ENCODE results near the gene ASTN2. TPM values are rescaled to one million over a fixed set of nuclear protein-coding genes. Genes with fewer than 3 reads are reported as not detected.

Gene ASTN2
- total and polyA plus RNA-seq, 9 of the 15 experiments (the other 6 are each of a cell fraction or from before 2014, with no cell fraction given): 0.56 to 3.5 (median 1.9) TPM

GRCh38 chr9:116488373-116488772 is 926.5 kb downstream of the ASTN2 start:
- Histone ChIP-seq H2AFZ (ENCODE audit: low read depth, low read length) (no peak overlapping the region), H3K27me3 (ENCODE audit: control insufficient read depth in 2 of 2, insufficient read depth in 2 of 2, low read length in 2 of 2) (no peaks in the 10 kb centered on the region), H3K27ac (ENCODE audit: extremely low read depth, low read depth, low read length) (no peak overlapping the region), H3K9ac (ENCODE audit: insufficient read depth in 1 of 2, low read depth in 2 of 2, low read length in 2 of 2) (no peak overlapping the region), H3K4me3 (no peak overlapping the region), H3K79me2 (ENCODE audit: control insufficient read depth, insufficient read depth, low read length) (no peaks in the 10 kb centered on the region), H3K9me1 (ENCODE audit: control insufficient read depth, insufficient read depth, low read length) (no peaks in the 10 kb centered on the region), H3K9me3 (replicated peaks; ENCODE audit: control insufficient read depth, insufficient read depth, low read depth, low read length) (no peaks in the 10 kb centered on the region), H4K20me1 (replicated peaks; ENCODE audit: control insufficient read depth, insufficient read depth, low read length) (no peaks in the 10 kb centered on the region), H3K4me2 (ENCODE audit: insufficient read depth, low read length) (no peak overlapping the region), H3K36me3 (ENCODE audit: control insufficient read depth, insufficient read depth, low read length) (no peaks in the 10 kb centered on the region), H3K4me1 (replicated peaks in 1 of 2; ENCODE audit: control insufficient read depth in 2 of 2, insufficient read depth in 2 of 2, low read length in 2 of 2) (peaks cover 10 to 16% of the 10 kb centered on the region in 2 experiments; a peak in 4 of 5 replicates)
- no TSS peak for BruUV-seq (replicated peaks)
- CTCF ChIA-PET (ENCODE audit: low intra/inter-chr PET ratio): no interaction called here
- TF ChIP-seq CEBPG (CRISPR knock-in tag; IDR thresholded peaks at IDR 0.05) (no peak), CEBPG (tag; conservative IDR thresholded peaks at IDR 0.05 in 1 of 2, IDR thresholded peaks at IDR 0.05 in 1 of 2) (peak; percentile 24 to 53; a peak in 2 of 4 replicates), ARID1B (IDR thresholded peaks at IDR 0.05) (no peak), BRF2 (IDR thresholded peaks at IDR 0.05; ENCODE audit: borderline replicate concordance, insufficient read depth, insufficient read length) (no peak), ATF3 (IDR thresholded peaks at IDR 0.05) (peak; percentile 51), ATF3 (CRISPR knock-in tag; conservative IDR thresholded peaks at IDR 0.05) (no peak)
- WGBS (ENCODE audit: insufficient coverage, low coverage, missing lambda C conversion rate): 79% methylated on average over 1 of the region's 1 CpG
- ATAC-seq (no peak), DNase-seq (ENCODE audit: extremely low read depth in 1 of 4, low spot score in 3 of 4) (no peak), FAIRE-seq (no peak)
- POLR2A ChIA-PET: interaction anchor here (1.1 kb wide), 1 partner anchor 23 kb away, joined by 3 read pairs; no protein-coding TSS in a partner anchor
- intact Hi-C loops (cut with micrococcal nuclease): no loop called here
- in situ Hi-C loops (cut with MboI): no loop called here

All from K562 (cell line).